Measurements from ENCODE around the gene LGR6. TPM values are rescaled to one million over a fixed set of nuclear protein-coding genes. Genes with fewer than 3 reads are reported as not detected.

Gene LGR6
- total and polyA plus RNA-seq, 2 experiments from 2014 or later: 0.66 to 0.89 TPM

GRCh38 chr1:202189001-202189790, 4.4 kb upstream of the LGR6 start:
- H3F3A ChIP-seq (replicated peaks; ENCODE audit: low read depth): 0 out of 2 replicates have a peak, but pooled peaks cover 2% of the 10 kb centered on the region
- no peak overlapping the region for H3K4me3 Mint-ChIP-seq
- H2AFZ ChIP-seq: no peak overlapping the region
- ATAC-seq: peak; percentile 57
- H3K79me2 ChIP-seq (replicated peaks; ENCODE audit: insufficient read depth): no peaks in the 10 kb centered on the region
- H3K27ac ChIP-seq (ENCODE audit: low read depth): no peak overlapping the region
- H3K27me3 Mint-ChIP-seq (ENCODE audit: insufficient read depth, low read depth, poor library complexity): peaks cover 25% of the 10 kb centered on the region
- H4K20me1 ChIP-seq (replicated peaks; ENCODE audit: insufficient read depth): no peaks in the 10 kb centered on the region
- H3K36me3 Mint-ChIP-seq (ENCODE audit: low read depth): no peaks in the 10 kb centered on the region
- peak; percentile 91 for DNase-seq (ENCODE audit: low spot score)
- no peaks in the 10 kb centered on the region for H3K36me3 ChIP-seq (ENCODE audit: insufficient read depth)
- H3K9me3 Mint-ChIP-seq: 0 out of 3 replicates have a peak, but pooled peaks cover 3% of the 10 kb centered on the region
- H3K4me1 ChIP-seq (ENCODE audit: insufficient read depth): peaks cover 4% of the 10 kb centered on the region; the same call in 1 of the 2 replicates
- no peak overlapping the region for H3K4me2 ChIP-seq
- no peak overlapping the region for H3K4me3 ChIP-seq
- no peaks in the 10 kb centered on the region for H3K9me2 ChIP-seq (ENCODE audit: insufficient read depth)
- no peak overlapping the region for H3K27ac Mint-ChIP-seq
- TF ChIP-seq NANOG (IDR thresholded peaks at IDR 0.05; ENCODE audit: borderline replicate concordance): no peak
- TF ChIP-seq CTCF (conservative IDR thresholded peaks at IDR 0.05; ENCODE audit: low read depth in 2 of 2): peak; percentile 65 to 85
- H3K27me3 ChIP-seq (ENCODE audit: insufficient read depth): peaks cover 17% of the 10 kb centered on the region
- H3K4me1 Mint-ChIP-seq: peaks cover 7% of the 10 kb centered on the region; the same call in 2 of the 3 replicates

DNA sequence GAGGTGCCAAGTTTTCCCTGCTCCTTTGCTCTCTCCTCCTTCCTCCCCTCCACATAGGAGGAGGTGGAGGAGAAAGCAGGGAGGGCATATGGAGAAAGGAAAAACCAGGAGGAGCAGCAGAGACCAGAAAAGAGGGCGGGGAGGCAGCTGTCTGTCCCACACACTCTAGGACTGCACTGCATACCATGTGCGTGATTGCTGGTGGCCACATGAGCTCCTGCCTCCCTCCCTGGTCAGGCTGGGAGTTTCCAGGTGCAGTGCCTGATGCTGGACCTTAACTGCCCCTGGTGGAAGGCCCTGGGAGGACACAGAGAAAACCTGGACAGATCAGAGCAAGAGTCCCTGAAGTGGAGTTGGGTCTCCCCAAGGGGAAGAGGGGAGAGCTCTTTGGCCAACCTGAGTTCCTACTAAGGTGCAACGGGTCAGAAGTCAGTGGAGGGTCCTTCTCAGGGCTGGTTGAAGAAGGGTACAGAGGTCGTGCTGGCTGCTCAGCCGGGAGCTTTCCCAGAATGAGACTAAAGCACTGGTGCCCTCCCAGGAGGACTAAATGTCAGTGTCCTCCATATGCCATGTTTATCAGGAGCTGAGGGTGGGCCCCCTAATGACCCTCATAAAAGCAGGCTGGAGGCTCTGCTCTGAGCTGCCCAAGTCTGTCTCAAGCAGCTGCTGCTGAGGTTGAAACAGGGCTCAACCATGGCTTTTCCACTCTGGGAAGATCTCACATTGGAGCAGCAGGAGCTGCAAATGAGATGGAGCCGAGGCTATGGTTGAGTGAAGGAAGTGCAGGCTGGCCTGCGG, 3.5 kb upstream of the LGR6 start:
- Histone ChIP-seq H3K36me3 (ENCODE audit: insufficient read depth) (no peaks in the 10 kb centered on the region), H3K27ac (ENCODE audit: low read depth) (no peak overlapping the region), H3K27me3 (ENCODE audit: insufficient read depth) (peaks cover 26% of the 10 kb centered on the region), H3K79me2 (replicated peaks; ENCODE audit: insufficient read depth) (no peaks in the 10 kb centered on the region), H4K20me1 (replicated peaks; ENCODE audit: insufficient read depth) (no peaks in the 10 kb centered on the region), H3K4me2 (no peak overlapping the region), H3K9me2 (ENCODE audit: insufficient read depth) (no peaks in the 10 kb centered on the region), H3K4me1 (ENCODE audit: insufficient read depth) (peaks cover 4% of the 10 kb centered on the region; the same call in 1 of the 2 replicates), H3F3A (replicated peaks; ENCODE audit: low read depth) (0 out of 2 replicates have a peak, but pooled peaks cover 2% of the 10 kb centered on the region), H2AFZ (no peak overlapping the region), H3K4me3 (no peak overlapping the region)
- H3K4me3 Mint-ChIP-seq: no peak overlapping the region
- H3K9me3 Mint-ChIP-seq: 0 out of 3 replicates have a peak, but pooled peaks cover 3% of the 10 kb centered on the region
- H3K36me3 Mint-ChIP-seq (ENCODE audit: low read depth): no peaks in the 10 kb centered on the region
- ATAC-seq (no peak; the same call in 2 of the 3 replicates), DNase-seq (ENCODE audit: low spot score) (no peak)
- H3K27me3 Mint-ChIP-seq (ENCODE audit: insufficient read depth, low read depth, poor library complexity): peaks cover 28% of the 10 kb centered on the region
- H3K4me1 Mint-ChIP-seq: peaks cover 3% of the 10 kb centered on the region; the same call in 2 of the 3 replicates
- no peak overlapping the region for H3K27ac Mint-ChIP-seq
- no peak for TF ChIP-seq NANOG (IDR thresholded peaks at IDR 0.05; ENCODE audit: borderline replicate concordance)
- TF ChIP-seq, protein P1, sequence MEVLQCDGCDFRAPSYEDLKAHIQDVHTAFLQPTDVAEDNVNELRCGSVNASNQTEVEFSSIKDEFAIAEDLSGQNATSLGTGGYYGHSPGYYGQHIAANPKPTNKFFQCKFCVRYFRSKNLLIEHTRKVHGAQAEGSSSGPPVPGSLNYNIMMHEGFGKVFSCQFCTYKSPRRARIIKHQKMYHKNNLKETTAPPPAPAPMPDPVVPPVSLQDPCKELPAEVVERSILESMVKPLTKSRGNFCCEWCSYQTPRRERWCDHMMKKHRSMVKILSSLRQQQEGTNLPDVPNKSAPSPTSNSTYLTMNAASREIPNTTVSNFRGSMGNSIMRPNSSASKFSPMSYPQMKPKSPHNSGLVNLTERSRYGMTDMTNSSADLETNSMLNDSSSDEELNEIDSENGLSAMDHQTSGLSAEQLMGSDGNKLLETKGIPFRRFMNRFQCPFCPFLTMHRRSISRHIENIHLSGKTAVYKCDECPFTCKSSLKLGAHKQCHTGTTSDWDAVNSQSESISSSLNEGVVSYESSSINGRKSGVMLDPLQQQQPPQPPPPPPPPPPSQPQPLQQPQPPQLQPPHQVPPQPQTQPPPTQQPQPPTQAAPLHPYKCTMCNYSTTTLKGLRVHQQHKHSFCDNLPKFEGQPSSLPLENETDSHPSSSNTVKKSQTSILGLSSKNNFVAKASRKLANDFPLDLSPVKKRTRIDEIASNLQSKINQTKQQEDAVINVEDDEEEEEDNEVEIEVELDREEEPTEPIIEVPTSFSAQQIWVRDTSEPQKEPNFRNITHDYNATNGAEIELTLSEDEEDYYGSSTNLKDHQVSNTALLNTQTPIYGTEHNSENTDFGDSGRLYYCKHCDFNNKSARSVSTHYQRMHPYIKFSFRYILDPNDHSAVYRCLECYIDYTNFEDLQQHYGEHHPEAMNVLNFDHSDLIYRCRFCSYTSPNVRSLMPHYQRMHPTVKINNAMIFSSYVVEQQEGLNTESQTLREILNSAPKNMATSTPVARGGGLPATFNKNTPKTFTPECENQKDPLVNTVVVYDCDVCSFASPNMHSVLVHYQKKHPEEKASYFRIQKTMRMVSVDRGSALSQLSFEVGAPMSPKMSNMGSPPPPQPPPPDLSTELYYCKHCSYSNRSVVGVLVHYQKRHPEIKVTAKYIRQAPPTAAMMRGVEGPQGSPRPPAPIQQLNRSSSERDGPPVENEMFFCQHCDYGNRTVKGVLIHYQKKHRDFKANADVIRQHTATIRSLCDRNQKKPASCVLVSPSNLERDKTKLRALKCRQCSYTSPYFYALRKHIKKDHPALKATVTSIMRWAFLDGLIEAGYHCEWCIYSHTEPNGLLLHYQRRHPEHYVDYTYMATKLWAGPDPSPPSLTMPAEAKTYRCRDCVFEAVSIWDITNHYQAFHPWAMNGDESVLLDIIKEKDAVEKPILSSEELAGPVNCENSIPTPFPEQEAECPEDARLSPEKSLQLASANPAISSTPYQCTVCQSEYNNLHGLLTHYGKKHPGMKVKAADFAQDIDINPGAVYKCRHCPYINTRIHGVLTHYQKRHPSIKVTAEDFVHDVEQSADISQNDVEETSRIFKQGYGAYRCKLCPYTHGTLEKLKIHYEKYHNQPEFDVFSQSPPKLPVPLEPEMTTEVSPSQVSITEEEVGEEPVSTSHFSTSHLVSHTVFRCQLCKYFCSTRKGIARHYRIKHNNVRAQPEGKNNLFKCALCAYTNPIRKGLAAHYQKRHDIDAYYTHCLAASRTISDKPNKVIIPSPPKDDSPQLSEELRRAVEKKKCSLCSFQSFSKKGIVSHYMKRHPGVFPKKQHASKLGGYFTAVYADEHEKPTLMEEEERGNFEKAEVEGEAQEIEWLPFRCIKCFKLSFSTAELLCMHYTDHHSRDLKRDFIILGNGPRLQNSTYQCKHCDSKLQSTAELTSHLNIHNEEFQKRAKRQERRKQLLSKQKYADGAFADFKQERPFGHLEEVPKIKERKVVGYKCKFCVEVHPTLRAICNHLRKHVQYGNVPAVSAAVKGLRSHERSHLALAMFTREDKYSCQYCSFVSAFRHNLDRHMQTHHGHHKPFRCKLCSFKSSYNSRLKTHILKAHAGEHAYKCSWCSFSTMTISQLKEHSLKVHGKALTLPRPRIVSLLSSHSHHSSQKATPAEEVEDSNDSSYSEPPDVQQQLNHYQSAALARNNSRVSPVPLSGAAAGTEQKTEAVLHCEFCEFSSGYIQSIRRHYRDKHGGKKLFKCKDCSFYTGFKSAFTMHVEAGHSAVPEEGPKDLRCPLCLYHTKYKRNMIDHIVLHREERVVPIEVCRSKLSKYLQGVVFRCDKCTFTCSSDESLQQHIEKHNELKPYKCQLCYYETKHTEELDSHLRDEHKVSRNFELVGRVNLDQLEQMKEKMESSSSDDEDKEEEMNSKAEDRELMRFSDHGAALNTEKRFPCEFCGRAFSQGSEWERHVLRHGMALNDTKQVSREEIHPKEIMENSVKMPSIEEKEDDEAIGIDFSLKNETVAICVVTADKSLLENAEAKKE (CRISPR knock-in tag; IDR thresholded peaks at IDR 0.05): no peak
- no peak for TF ChIP-seq CREB1 (CRISPR knock-in tag; IDR thresholded peaks at IDR 0.05; ENCODE audit: low read depth)
- no peak for TF ChIP-seq STAT1 (IDR thresholded peaks at IDR 0.05; ENCODE audit: unreplicated experiment)
- TF ChIP-seq POLR2AphosphoS5 (IDR thresholded peaks at IDR 0.05; ENCODE audit: low read depth): no peak
- no peak for TF ChIP-seq ZNF331 (CRISPR knock-in tag; IDR thresholded peaks at IDR 0.05; ENCODE audit: low read depth)

Data from GM23338 (cell line).